ENCODE data around the gene DENND6B. TPM values are rescaled to one million over a fixed set of nuclear protein-coding genes. Genes with fewer than 3 reads are reported as not detected.

The DENND6B gene
- total and polyA plus RNA-seq, 2 donors (not counting 3 experiments of a cell fraction or from before 2014, with no cell fraction given), result 4.1 to 5.9 TPM

- ChIA-PET CTCF (interaction anchor here (1.2 to 2.9 kb wide), 2 partner anchors 11 to 15 kb away, joined by 3 to 16 read pairs; partner anchors contain the start of gene PLXNB2), POLR2A (no interaction called here)
- Histone ChIP-seq H3K79me2 (ENCODE audit: control insufficient read depth, insufficient read depth, low read length) (no peaks in the 10 kb centered on the region), H2AFZ (ENCODE audit: low read depth, low read length) (no peak overlapping the region), H3K9me1 (replicated peaks; ENCODE audit: control insufficient read depth, extremely low read depth, insufficient read depth, low read length) (no peaks in the 10 kb centered on the region), H3K4me2 (ENCODE audit: insufficient read depth, low read length) (no peak overlapping the region), H3K4me1 (ENCODE audit: control insufficient read depth, extremely low read depth, insufficient read depth, low read length) (no peaks in the 10 kb centered on the region), H3K4me3 (replicated peaks in 1 of 3; ENCODE audit: insufficient read depth in 1 of 3, low read depth in 1 of 3, low read length in 3 of 3) (no peak overlapping the region), H3K36me3 (ENCODE audit: control insufficient read depth in 2 of 2, extremely low read depth in 1 of 2, insufficient read depth in 2 of 2, low read length in 2 of 2) (no peaks in the 10 kb centered on the region), H3K27me3 (ENCODE audit: control insufficient read depth in 2 of 2, insufficient read depth in 2 of 2, low read length in 2 of 2) (no peaks in the 10 kb centered on the region), H3K27ac (ENCODE audit: insufficient read depth, low read depth, low read length) (no peak overlapping the region), H3K9ac (replicated peaks; ENCODE audit: extremely low read depth, insufficient read depth, low read length) (no peak overlapping the region), H3K9me3 (replicated peaks; ENCODE audit: control insufficient read depth, insufficient read depth, low read length) (no peaks in the 10 kb centered on the region), H4K20me1 (replicated peaks; ENCODE audit: control insufficient read depth, extremely low read depth, insufficient read depth, low read length) (no peaks in the 10 kb centered on the region)
- TF ChIP-seq GATA2 (IDR thresholded peaks at IDR 0.05; ENCODE audit: insufficient read depth, insufficient read length, low read depth, low read length) (no peak), FOS (IDR thresholded peaks at IDR 0.05; ENCODE audit: borderline replicate concordance, insufficient read depth, low read length) (no peak), POLR2AphosphoS5 (IDR thresholded peaks at IDR 0.05; ENCODE audit: insufficient read depth, low read depth, low read length) (no peak), EZH2 (IDR thresholded peaks at IDR 0.05; ENCODE audit: borderline replicate concordance, low read depth, low read length, severe bottlenecking) (no peak)
- dilution Hi-C loops (cut with MboI; ENCODE audit: extremely low pct_ligation_motif_present, low sequenced_read_pairs), result no loop called here
- FAIRE-seq (no peak), DNase-seq (ENCODE audit: low read depth, low spot score) (no peak)
- no TSS peak for BruUV-seq (replicated peaks)
- intact Hi-C loops (cut with micrococcal nuclease), result no loop called here
Measured at GRCh38 chr22:50320116-50320515, 6.7 kb downstream of the DENND6B start.

GRCh38 chr22:50319503-50319951, 7.3 kb downstream of the DENND6B start:
- Histone ChIP-seq H3K9ac (replicated peaks; ENCODE audit: extremely low read depth, insufficient read depth, low read length) (no peak overlapping the region), H3K79me2 (ENCODE audit: control insufficient read depth, insufficient read depth, low read length) (no peaks in the 10 kb centered on the region), H2AFZ (ENCODE audit: low read depth, low read length) (no peak overlapping the region), H3K36me3 (ENCODE audit: control insufficient read depth in 2 of 2, extremely low read depth in 1 of 2, insufficient read depth in 2 of 2, low read length in 2 of 2) (no peaks in the 10 kb centered on the region), H3K4me2 (ENCODE audit: insufficient read depth, low read length) (no peak overlapping the region), H3K27me3 (ENCODE audit: control insufficient read depth in 2 of 2, insufficient read depth in 2 of 2, low read length in 2 of 2) (no peaks in the 10 kb centered on the region), H3K9me3 (replicated peaks; ENCODE audit: control insufficient read depth, insufficient read depth, low read length) (no peaks in the 10 kb centered on the region), H3K9me1 (replicated peaks; ENCODE audit: control insufficient read depth, extremely low read depth, insufficient read depth, low read length) (no peaks in the 10 kb centered on the region), H3K4me3 (replicated peaks in 1 of 3; ENCODE audit: insufficient read depth in 1 of 3, low read depth in 1 of 3, low read length in 3 of 3) (no peak overlapping the region), H3K27ac (ENCODE audit: insufficient read depth, low read depth, low read length) (no peak overlapping the region), H4K20me1 (replicated peaks; ENCODE audit: control insufficient read depth, extremely low read depth, insufficient read depth, low read length) (no peaks in the 10 kb centered on the region), H3K4me1 (ENCODE audit: control insufficient read depth, extremely low read depth, insufficient read depth, low read length) (peaks cover 5% of the 10 kb centered on the region)
- ChIA-PET POLR2A (no interaction called here), CTCF (interaction anchor here (1.2 kb wide), 1 partner anchor 15 kb away, joined by 3 read pairs; no protein-coding TSS in a partner anchor)
- dilution Hi-C loops (cut with MboI; ENCODE audit: extremely low pct_ligation_motif_present, low sequenced_read_pairs) (no loop called here), intact Hi-C loops (cut with micrococcal nuclease) (no loop called here)
- DNase-seq (ENCODE audit: low read depth, low spot score) (no peak), FAIRE-seq (no peak)
- TF ChIP-seq POLR2AphosphoS5 (IDR thresholded peaks at IDR 0.05; ENCODE audit: insufficient read depth, low read depth, low read length), result no peak
- no peak for TF ChIP-seq CTCF (IDR thresholded peaks at IDR 0.05; ENCODE audit: extremely low read depth in 1 of 2, insufficient read depth in 1 of 2, low read depth in 1 of 2, low read length in 2 of 2)
- BruUV-seq (replicated peaks), result no TSS peak

Data from endothelial cell of umbilical vein (primary cell).